G401 (cell line): ENCODE data around the gene SBDS. TPM values are rescaled to one million over a fixed set of nuclear protein-coding genes. Genes with fewer than 3 reads are reported as not detected.
"Not testable (repeated sequence)": the region's sequence is repeated elsewhere in the genome, so short reads cannot be mapped to it uniquely, and the experiment has no call there.

ENCODE experiments used
- DNase-seq: peaks from one replicate; pipeline ENCODE4 v3.0.0-alpha.2; 2015; ENCODE audit warnings: low spot score
- in situ Hi-C: cut with HindIII; loops from 2 replicates; pipeline ENCODE4 v1.10.0; 2016; ENCODE audit warnings: low sequenced_read_pairs, mixed read lengths
- total RNA-seq: library from RNA; depleted of rRNA; stranded (reverse); fragments of >200 nt; shearing (Covaris generic); gene quantifications from 2 replicates; pipeline ENCODE4 v1.2.3, GENCODE V29; 2014

Gene SBDS
- total RNA-seq, 1 experiment from 2014 or later, result 91.1 TPM

DNA sequence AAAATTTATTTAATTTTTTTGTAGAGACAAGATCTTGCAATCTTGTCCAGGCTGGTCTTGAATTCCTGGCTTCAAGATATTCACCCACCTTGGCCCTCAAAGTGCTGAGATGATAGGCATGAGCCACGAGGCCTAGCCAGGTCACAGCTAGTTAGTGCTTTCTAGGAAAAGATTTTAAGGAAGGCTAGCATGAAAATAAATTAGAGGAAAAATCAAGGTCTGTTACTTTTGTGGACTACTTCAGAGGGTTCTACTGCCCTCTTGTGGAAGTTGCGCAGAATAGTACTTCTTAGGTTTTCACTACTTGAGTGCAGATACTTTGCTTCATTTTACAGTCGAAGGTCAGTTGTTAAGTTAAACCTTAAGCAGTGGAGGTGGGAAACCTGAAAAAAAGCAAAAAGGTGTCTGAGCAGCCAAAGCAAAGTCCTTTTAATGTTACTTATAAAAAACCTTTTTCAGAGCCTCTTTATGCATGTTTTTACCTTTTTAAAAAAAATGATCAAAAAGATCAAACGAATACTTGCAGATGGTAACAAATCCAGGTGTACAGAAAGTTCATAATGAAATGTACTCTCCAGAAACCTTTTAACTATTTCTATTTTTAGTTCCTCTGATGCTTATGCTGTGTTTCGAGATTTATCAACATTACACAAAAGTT lies 5.3 kb upstream of the SBDS start:
- in situ Hi-C loops, result not testable (repeated sequence)
- peak; percentile 39 for DNase-seq

DNA sequence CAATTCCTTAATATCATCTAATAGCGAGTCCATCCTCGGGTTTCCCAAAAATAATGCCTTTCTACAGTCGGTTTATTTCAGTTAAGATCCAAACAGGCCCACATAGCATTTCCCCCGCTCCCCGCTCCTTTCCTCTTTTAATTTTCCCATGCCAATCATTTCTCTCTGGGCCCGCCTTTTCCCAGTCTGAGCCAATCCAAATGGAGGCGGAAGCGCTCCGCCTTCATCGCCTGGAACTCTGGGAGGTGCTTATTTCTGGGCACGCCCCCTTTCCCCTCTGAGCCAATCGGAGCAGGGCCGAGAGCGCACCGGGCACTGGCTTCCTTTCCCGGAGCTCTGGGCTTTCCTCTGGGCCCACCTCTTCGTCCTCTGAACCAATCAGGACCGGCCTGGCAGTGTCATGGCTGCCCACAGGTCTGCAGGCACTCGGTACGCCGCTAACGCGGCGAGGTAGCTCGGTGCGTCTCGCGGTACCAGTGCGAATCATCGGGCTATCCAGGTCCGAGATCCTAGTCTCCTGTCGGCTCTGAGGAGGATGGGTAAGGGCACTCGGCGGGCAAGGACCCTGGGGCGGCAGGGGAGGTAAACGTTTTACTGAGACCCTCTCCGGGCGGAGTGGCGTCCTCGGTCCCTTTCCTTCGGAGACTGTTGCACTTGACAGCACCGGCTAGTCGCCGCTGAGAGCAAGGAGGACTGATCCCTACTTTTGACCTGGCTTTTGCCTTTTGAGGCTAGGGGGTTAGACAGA lies 1.2 kb upstream of the SBDS start, which contains the start of gene TYW1:
TSS of gene TYW1 (plus strand) at position 390 of the 748 bp plus-strand sequence. CDS start at position 536, 146 bp downstream.
- peak; percentile 100 for DNase-seq
- in situ Hi-C loops, result not testable (repeated sequence)

DNA sequence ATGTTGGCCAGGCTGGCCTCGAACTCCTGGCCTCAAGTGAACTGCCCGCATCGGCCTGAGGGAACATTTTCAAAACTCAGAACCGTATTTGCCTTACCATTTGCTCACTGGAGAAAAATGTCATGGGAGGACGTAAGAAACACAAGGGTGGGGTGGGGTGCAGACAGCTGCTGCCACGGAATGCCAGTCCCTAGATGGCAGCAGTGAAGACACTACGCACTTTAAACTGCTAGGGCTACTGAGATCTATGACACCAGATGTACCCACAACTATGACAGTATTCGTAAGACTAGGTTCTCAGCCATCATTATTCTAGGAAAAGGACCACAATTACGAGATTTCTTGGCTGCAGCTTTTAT lies 716 bp downstream of the SBDS start:
- in situ Hi-C loops, result not testable (repeated sequence)
- peak; percentile 63 for DNase-seq

DNA sequence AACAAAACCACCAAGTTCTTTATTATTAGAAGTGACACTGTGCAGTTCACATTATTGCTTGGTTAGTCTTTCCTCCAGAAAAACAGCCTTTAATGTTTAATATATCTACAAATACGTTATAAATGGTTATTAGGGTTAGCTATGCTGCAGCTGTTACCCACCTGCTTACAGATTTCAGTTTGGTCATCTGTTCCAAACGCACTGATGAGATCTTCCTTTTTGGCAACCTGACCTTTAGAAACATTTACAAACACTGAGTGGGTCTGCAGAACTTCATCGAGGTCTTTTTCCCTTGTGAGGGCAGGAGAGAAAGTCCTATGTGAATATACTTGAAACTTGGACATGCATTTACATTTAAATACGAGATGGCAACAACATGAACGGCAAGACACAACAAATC lies 1.3 kb downstream of the SBDS start:
- DNase-seq, in situ Hi-C loops: not testable (repeated sequence)

DNA sequence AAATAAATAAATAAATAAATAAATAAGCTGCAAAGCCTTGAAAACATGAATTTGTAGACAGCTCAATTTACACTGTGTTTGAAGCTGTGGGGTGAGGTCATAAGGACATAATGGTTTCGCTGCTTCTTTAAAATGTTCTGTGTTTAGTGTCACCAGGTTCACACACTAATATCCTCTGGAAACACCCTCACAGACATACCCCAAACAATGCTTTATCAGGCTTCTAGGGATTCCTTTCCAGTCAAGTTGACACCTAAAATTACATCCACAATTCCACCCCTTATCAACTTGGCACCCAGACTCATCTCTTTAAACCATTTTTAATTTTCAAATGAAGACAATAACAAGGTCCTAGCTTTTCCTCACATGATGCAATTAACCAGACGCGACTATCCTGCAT lies 5.8 kb downstream of the SBDS start:
- DNase-seq, in situ Hi-C loops: not testable (repeated sequence)

DNA sequence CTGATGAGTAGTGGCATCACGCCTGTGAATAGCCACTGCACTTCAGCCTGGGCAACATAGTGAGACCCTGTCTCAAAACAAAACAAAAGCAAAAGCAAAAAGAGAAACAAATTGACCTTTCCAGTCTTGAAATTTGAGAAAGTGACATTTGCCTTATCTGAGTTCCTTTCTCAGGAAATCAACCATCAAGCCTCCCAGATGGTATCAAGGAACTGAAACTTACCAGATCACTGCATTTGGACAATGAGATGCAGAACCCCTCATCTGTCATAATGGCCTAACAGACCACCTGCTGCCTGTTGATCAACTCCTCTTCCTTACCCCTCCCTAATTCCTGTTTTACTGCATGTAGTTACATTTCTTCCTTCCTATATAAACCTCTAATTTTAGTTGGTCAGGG lies 15.1 kb downstream of the SBDS start:
- DNase-seq, in situ Hi-C loops: not testable (repeated sequence)

DNA sequence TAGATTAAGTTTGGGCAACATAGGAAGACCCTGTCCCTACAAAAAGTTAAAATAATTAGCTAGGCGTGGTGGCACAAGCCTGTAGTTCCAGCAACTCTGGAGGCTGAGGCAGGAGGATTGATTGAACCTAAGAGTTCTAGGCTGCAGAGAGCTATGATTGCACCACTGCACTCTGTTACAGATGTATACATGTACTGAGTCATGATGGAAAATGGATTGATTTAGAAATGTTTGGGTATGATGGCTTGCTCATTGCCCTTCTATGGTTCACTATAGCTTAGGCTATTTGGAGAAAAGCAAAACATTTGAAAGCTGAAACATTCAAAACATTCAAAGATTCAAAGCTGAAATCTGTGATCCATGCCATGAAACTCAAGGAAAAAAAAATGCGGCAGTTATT lies 16.4 kb downstream of the SBDS start:
- DNase-seq, in situ Hi-C loops: not testable (repeated sequence)

DNA sequence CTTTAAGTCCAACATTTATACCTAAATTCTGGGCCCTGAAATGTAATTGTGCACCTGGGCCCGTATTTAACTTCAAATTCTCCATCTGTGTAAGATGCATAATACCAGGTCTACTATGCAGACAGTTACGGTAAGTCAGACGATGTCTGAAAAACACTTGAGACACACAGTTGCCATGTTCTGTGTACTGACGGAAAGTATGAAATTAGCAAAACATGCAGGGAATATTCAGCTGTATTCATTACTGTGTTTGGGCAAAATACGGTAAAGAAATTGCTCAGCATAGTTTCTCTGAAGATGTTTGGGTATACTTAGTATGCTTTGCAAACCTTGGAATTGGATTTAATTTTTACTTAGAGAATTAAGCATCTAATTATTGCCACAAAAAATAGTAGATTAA lies 17.1 kb downstream of the SBDS start:
- DNase-seq, in situ Hi-C loops: not testable (repeated sequence)

DNA sequence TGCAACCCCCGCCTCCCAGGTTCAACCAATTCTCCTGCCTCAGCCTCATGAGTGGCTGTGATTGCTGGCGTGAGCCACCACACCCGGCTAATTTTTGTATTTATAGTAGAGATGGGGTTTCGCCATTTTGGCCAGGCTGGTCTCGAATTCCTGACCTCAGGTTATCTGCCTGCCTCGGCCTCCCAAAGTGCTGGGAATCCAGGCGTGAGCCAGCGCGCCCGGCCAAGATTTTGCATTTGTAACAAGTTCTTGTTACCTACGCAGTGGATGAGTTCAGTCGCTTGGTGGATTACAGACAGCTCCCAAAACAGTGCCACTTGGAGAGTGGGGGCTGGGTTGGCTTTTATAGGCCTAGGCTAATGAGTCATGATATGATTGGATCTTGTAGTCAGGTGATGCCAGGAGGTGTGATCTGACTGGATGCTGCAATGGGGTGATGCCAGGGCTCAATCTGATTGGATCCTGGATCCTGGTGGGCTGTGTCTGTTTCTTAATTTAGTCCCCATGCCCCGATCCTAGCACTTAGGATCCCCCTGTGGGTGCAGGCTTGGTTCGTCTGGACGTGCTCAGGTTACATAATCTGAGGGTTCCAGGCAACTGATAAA lies 20.3 kb downstream of the SBDS start:
- in situ Hi-C loops, result no loop called here
- DNase-seq, result no peak

DNA sequence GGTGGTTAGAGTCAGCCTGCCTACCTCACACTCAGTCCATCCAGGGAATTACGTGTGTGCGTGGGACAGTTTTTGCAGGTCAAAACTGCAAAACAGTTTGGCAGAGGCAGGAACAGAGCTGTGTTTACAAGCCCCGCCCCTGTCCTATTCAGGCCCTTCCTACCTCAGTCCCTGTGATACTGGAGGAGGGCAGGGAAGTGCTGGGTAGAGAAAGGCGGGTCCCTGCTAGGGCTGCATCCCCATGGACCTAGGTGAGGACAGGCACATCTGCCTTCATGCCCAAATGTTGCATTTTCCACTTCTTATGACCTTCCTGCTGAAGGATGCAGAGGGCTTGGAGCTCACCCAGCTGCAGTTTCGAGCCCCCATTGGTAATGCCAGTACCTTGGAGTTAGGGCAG lies 25.1 kb downstream of the SBDS start:
- no peak for DNase-seq
- in situ Hi-C loops, result no loop called here

DNA sequence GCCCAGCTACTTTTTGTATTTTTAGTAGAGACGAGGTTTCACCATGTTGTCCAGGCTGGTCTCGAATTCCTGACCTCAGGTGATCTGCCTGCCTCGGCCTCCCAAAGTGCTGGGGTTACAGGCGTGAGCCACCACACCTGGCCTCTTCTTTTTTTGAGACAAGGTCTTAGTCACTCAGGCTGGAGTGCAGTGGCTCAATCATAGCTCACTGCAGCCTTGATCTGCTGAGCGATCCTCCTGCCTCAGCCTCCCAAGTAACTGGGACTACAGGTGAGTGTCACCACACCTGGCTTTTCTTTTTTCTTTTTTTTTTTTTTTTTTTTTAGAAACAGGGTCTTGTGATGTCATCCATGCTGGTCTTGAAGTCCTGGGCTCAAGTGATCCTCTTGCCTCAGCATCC lies 26.4 kb downstream of the SBDS start:
- in situ Hi-C loops, DNase-seq: not testable (repeated sequence)

DNA sequence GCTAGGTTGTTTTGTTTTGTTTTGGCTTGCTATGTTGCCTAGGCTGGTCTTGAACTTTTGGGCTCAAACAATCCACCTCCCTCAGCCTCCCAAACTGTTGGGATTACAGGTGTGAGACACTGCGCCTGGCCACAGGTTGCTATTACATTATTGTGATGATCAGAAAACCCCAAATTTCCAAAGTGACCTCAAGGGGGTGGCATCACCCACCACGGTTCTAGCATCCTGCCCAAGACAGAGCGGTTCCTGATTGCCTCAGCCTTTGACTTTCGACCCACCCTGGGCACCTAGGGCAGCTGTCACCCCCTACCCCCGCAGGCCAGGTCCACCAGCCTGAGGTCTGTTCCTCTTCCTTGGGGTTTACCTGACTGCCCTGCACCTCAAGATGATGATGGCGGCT lies 28.4 kb downstream of the SBDS start:
- in situ Hi-C loops, result no loop called here
- no peak for DNase-seq

DNA sequence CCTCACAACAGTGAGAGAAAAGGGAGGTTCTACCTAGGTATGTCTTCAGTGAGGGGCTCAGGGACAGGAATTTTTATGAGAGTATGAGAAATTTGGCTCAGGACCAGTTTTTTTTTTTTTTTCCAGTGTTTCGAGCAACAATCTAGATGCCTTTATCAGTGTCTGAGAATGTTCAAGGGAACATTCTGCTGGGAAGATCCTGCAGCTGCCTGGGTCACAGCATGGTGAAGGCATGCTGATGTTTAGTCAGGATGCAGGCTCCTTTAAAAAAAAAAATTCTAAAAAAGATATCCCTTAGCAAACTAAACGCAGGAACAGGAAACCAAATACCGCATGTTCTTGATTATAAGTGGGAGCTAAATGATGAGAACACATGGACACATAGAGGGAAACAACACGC lies 31.0 kb downstream of the SBDS start:
- DNase-seq, result no peak
- in situ Hi-C loops, result no loop called here

DNA sequence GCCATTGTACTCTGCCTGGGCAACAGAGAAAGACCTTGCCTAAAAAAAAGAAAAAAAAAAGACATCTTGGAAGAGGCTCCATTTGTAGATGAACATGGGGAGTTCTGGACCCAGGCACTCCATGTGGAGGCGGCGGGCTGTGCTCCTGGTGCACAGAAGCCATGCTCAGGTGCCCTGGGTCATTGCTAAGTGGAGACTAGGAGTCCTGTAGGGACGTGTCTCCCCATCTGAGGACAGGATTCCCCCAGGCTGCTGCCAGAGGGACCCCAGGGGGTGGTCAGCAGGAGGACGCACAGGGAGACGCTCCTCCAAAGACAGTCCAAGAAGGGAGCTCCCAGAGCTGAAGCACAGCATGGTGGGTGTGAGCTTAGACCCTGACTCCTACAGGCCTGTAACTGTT lies 34.3 kb downstream of the SBDS start:
- no peak for DNase-seq
- in situ Hi-C loops, result no loop called here

DNA sequence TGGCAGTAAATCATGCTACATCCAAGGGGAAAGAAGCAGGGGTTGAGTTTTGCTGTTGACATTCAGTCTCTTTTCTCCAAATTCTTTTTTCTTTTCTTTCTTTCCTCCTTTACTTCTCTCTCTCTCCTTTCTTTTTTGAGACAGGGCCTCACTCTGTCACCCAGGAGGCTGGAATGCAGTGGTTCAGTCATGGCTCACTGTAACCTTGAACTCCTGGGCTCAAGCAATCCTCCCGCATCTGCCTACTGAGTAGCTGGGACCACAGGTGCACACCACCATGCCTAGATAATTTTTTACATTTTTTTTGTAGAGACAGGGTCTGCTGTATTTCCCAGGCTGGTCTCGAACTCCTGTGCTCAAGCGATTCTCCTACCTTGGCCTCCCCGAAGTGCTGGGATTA lies 35.2 kb downstream of the SBDS start:
- no peak for DNase-seq
- in situ Hi-C loops, result no loop called here

DNA sequence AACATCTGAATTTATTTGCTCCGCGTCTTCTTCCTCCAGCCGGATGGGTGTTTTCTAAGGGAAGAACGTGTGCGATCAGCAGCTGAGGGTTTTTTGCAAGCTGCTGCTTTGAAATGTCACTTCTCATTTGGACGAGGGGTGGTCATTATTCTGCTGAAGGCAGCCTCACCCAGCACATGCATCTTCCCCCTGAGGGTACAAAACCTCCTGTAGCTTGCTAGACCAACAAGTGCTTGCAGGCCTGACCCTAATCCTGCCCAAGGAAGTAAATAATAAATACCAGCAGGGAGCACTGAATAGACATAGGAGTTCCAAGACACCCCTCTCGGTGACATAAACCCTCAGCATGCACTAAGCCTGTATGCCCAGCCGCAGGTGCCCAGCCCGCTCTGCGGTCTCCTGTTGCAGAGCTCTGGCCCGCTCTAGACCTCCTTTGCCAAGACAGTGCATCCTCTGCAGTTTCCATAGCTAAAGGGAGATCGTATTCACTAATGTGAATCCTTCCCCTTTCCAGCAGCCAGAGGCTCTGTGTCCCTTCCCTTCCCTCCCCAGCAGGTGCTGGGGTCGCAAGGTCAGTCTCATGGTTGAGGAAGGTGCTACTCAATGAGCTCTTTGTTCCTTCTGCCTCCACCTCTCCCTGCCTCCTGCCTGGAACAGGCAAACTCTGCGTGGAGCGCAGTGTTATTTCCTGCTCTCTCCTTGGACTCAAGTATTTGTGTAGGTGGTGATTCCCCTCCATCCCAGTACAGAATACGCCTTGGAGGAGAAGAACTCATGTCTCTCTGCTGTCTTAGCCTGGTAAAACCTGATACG lies 36.6 kb downstream of the SBDS start:
- in situ Hi-C loops, result no loop called here
- peak; percentile 27 for DNase-seq

DNA sequence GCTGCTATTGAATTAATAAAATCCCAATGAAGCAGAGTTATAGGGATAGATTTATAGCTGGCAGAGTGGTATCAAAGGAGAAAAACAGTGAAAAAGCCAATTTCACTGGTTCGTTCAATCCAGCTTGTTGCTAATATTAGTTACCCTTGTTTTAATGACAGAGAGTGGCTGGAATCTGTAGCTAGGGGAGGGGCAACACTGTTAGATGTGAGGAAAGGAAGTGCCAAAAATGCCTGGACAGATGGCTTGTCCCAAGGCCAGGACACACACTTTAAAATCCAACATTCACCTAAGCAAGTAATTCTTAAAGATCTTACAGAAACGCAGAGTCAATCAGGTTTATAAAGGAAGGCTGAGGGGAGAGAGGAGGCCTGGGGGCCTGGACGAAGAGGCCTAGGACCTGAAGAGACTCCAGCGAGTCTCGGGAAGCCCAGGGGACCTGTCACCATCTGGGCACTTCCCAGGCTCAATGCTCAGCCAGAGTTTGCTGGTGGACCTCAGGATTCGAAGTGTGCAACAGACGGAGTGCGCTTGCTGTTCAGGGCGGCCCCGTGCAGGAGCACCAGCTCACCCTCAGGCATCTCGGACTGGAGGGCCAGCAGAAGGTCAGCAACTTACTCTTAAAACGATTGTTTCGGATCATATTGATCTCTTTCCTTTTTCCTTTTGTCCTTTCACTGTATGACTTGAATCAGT lies 37.6 kb downstream of the SBDS start:
- in situ Hi-C loops, result no loop called here
- peak; percentile 70 for DNase-seq

DNA sequence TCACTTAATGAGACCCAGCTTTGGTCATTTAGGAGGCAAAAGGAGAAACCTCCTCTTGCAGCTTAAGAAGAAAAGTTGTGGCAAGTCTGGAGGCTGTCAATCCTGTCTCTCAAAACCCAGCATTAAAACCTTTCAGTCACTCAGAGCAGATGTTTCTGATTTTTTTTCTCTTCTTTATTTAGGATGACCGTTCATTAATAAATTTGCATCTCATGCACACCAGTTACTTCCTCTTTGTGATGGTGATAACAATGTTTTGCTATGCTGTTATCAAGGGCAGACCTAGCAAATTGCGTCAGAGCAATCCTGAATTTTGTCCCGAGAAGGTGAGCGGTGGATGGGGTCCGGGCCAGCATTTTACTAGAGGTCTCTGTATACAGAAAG lies 42.4 kb downstream of the SBDS start:
- in situ Hi-C loops, result no loop called here
- DNase-seq, result no peak
